Hepatocyte (in vitro differentiated cells): Measurements from ENCODE around the gene IL4R. TPM values are rescaled to one million over a fixed set of nuclear protein-coding genes. Genes with fewer than 3 reads are reported as not detected.

Experiments used
- DNase-seq: peaks from one replicate; pipeline ENCODE4 v3.0.0-alpha.2; 2016; ENCODE audit warnings: low spot score
- H2AFZ ChIP-seq: fragments of 200-600 bp; sonication (generic); 2 replicates; pipeline ENCODE4 v1.6.0; 2016; ENCODE audit warnings: antibody characterized with exemption, mild to moderate bottlenecking
- H3K27ac ChIP-seq: fragments of 200-600 bp; sonication (generic); 2 replicates; pipeline ENCODE4 v1.5.1; 2016; ENCODE audit warnings: mild to moderate bottlenecking
- H3K27me3 ChIP-seq: fragments of 200-600 bp; sonication (generic); 2 replicates; pipeline ENCODE4 v1.6.1; 2016
- H3K36me3 ChIP-seq: fragments of 200-600 bp; sonication (generic); replicated peaks from 2 replicates; pipeline ENCODE4 v1.5.1; 2016; ENCODE audit warnings: low read depth; ENCODE audit not compliant: insufficient read depth
- H3K4me1 ChIP-seq: fragments of 200-600 bp; sonication (generic); 2 replicates; pipeline ENCODE4 v1.5.1; 2016; ENCODE audit warnings: mild to moderate bottlenecking, moderate library complexity; ENCODE audit not compliant: insufficient read depth
- H3K4me2 ChIP-seq: fragments of 200-600 bp; sonication (generic); 2 replicates; pipeline ENCODE4 v1.6.0; 2016
- H3K4me3 ChIP-seq: fragments of 200-600 bp; sonication (generic); 2 replicates; pipeline ENCODE4 v1.5.1; 2016; ENCODE audit warnings: mild to moderate bottlenecking
- H3K79me2 ChIP-seq: fragments of 200-600 bp; sonication (generic); 2 replicates; pipeline ENCODE4 v1.6.0; 2017; ENCODE audit warnings: mild to moderate bottlenecking
- H3K9me2 ChIP-seq: fragments of 200-600 bp; sonication (generic); replicated peaks from 2 replicates; pipeline ENCODE4 v1.6.0; 2017; ENCODE audit warnings: mild to moderate bottlenecking; ENCODE audit not compliant: insufficient read depth
- H3K9me3 ChIP-seq: fragments of 200-600 bp; sonication (generic); 2 replicates; pipeline ENCODE4 v1.5.1; 2016; ENCODE audit warnings: low read depth, mild to moderate bottlenecking
- H4K20me1 ChIP-seq: fragments of 200-600 bp; sonication (generic); 2 replicates; pipeline ENCODE4 v1.6.0; 2016; ENCODE audit warnings: mild to moderate bottlenecking; ENCODE audit not compliant: insufficient read depth, poor library complexity, severe bottlenecking
- CTCF ChIP-seq: fragments of 200-600 bp; sonication (generic); IDR thresholded peaks from 2 replicates; pipeline ENCODE4 v1.5.1; 2016; ENCODE audit warnings: antibody characterized with exemption, mild to moderate bottlenecking; ENCODE audit not compliant: poor library complexity
- EZH2 ChIP-seq: fragments of 200-600 bp; sonication (generic); IDR thresholded peaks from 2 replicates; pipeline ENCODE4 v1.6.1; 2016; ENCODE audit warnings: antibody characterized with exemption, mild to moderate bottlenecking, borderline replicate concordance
- EZH2phosphoT487 ChIP-seq: fragments of 200-600 bp; sonication (generic); IDR thresholded peaks from one replicate; pipeline ENCODE4 v1.6.1; 2018; ENCODE audit warnings: antibody characterized with exemption, mild to moderate bottlenecking, low read depth, moderate library complexity; ENCODE audit not compliant: unreplicated experiment, severe bottlenecking
- WGBS: methylation state at CpG from one replicate; pipeline ENCODE4 v1.1.6; 2016; ENCODE audit warnings: low lambda C conversion rate; ENCODE audit errors: missing lambda C conversion rate; 5-methylcytosine and 5-hydroxymethylcytosine counted together
- polyA plus RNA-seq: library from polyadenylated mRNA; unstranded; fragments of >200 nt; fragmentation: Nextera tagmentation; extraction: Ambion mirVana; gene quantifications from 2 replicates; pipeline ENCODE4 v1.2.1, GENCODE V29; 2016
- total RNA-seq: library from RNA; depleted of rRNA; stranded (reverse); fragments of >200 nt; gene quantifications from 2 replicates; pipeline ENCODE4 v1.2.3, GENCODE V29; 2014

The IL4R gene
- total and polyA plus RNA-seq, 2 experiments from 2014 or later: 22.3 to 23.6 TPM

DNA sequence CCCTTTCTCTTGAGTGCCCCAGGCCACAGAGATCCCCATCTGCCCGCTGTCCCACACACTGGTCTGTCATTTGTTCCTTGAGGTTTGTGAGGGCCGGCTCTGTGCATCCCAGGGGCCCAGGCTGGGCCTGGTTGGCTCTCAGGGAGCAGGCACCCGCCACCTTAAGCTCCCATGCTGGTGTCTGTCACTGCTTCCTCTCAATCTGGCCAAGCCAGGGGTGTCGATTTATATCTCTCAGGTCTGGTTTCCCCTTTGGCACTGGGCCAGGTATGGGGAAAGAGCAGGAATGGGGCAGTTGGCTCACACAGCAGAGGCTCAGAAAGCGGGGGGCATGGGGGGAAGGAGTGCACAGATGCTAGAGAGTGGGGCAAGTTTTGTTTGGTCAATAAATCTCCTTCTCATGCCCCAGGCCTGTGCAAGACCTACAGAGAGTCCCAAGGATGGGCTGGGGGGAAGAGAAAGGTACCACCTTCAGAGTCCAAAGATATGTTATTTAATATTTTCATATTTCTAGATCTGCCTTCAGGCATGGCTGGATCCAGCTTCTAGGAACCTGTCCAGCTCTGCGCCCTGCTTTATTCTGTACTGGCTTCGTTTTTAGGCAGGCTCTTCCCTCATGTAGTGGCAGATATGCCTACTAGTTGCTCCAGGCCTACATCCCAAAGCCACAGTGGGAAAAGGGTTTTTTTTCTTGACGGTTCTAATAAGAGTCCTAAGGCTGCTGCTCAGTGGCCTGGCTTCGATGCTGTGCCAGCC lies 34.3 kb downstream of the IL4R start:
- no peaks in the 10 kb centered on the region for H3K4me1 ChIP-seq
- TF ChIP-seq EZH2phosphoT487 (no peak), EZH2 (no peak), CTCF (no peak)
- no peak overlapping the region for H2AFZ ChIP-seq
- H3K4me2 ChIP-seq: no peak overlapping the region
- H3K27ac ChIP-seq: no peak overlapping the region
- no peaks in the 10 kb centered on the region for H4K20me1 ChIP-seq
- H3K27me3 ChIP-seq: no peaks in the 10 kb centered on the region
- no peak for DNase-seq
- WGBS: 79% methylated on average over 9 of the region's 9 CpGs
- H3K9me3 ChIP-seq: no peaks in the 10 kb centered on the region
- no peaks in the 10 kb centered on the region for H3K9me2 ChIP-seq
- peaks cover 4% of the 10 kb centered on the region for H3K36me3 ChIP-seq
- H3K79me2 ChIP-seq: no peaks in the 10 kb centered on the region
- no peak overlapping the region for H3K4me3 ChIP-seq

DNA sequence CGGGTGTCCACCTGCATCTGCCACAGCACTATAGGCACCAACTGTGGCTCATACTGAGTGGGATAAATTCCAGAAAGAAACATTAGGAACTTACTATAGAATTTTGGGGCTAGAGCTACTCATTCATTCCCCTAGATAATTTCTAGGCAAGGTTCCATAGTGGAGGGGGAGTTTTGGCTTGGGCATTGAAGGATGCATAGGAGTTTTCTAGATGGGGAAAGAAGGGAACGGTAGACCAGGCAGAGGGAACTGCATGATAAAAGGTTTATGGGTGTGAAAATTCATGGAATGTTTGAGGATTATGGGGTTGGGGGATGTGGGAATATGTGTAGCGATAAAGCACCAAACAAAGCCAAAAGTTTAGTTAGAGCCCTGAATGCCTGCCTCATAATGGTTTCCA lies 35.5 kb downstream of the IL4R start:
- H3K9me2 ChIP-seq: no peaks in the 10 kb centered on the region
- H3K36me3 ChIP-seq: peaks cover 4% of the 10 kb centered on the region
- no peaks in the 10 kb centered on the region for H3K4me1 ChIP-seq
- TF ChIP-seq EZH2phosphoT487 (no peak), CTCF (no peak)
- H3K27ac ChIP-seq: no peak overlapping the region
- 90% methylated on average over 3 of the region's 3 CpGs for WGBS
- H3K4me3 ChIP-seq: no peak overlapping the region
- H3K27me3 ChIP-seq: no peaks in the 10 kb centered on the region
- no peak overlapping the region for H3K4me2 ChIP-seq
- no peaks in the 10 kb centered on the region for H4K20me1 ChIP-seq
- DNase-seq: no peak
- H3K9me3 ChIP-seq: no peaks in the 10 kb centered on the region
- no peaks in the 10 kb centered on the region for H3K79me2 ChIP-seq
- H2AFZ ChIP-seq: no peak overlapping the region

DNA sequence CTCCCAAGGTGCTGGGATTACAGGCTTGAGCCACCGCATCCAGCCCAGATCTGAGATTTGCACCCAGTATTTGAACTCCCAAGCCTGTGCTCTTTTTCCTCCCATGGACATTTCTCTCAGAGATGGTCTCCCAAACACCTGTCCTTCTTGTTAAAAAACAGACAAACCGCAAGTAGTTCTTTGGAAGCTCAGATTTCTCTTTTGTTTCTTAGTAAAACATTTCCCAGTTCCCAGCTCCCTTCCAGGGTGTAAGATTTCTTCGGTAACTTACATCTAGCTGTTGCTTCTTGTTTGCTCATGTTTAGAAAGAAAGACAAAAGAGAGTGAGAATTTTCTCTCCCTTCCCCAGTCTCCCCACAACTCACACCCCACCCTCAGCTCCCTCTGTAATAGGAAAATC lies 36.2 kb downstream of the IL4R start:
- no peaks in the 10 kb centered on the region for H3K9me3 ChIP-seq
- H3K79me2 ChIP-seq: no peaks in the 10 kb centered on the region
- no peak overlapping the region for H2AFZ ChIP-seq
- TF ChIP-seq CTCF: no peak
- TF ChIP-seq EZH2: no peak
- no peak for TF ChIP-seq EZH2phosphoT487
- no peaks in the 10 kb centered on the region for H3K9me2 ChIP-seq
- no peak for DNase-seq
- H3K4me2 ChIP-seq: no peak overlapping the region
- H4K20me1 ChIP-seq: no peaks in the 10 kb centered on the region
- H3K4me1 ChIP-seq: no peaks in the 10 kb centered on the region
- WGBS: 74% methylated on average over 3 of the region's 3 CpGs
- no peak overlapping the region for H3K27ac ChIP-seq
- peaks cover 4% of the 10 kb centered on the region for H3K36me3 ChIP-seq
- H3K4me3 ChIP-seq: no peak overlapping the region
- no peaks in the 10 kb centered on the region for H3K27me3 ChIP-seq

DNA sequence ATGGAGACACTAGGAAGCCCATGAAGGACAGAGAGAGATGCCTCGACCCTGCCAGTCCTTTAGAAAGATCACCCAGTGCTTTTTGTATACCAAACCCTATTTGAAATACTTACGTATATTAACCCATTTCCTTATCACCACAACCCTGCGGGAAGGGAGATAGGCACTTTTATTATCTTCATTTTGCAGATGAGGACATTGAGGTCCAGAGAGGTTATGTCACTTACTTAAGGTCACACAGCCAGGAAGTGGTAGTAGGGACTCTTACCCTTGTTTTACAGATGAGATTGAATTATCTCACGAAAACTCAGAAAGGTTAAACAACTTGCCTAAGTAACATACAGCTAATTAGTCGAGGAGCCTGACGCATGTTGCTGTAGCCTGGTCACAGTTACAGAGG lies 38.2 kb downstream of the IL4R start:
- H3K4me3 ChIP-seq: no peak overlapping the region
- 94% methylated on average over 6 of the region's 6 CpGs for WGBS
- TF ChIP-seq EZH2 (no peak), CTCF (no peak), EZH2phosphoT487 (no peak)
- no peaks in the 10 kb centered on the region for H3K79me2 ChIP-seq
- no peak overlapping the region for H2AFZ ChIP-seq
- H3K9me2 ChIP-seq: no peaks in the 10 kb centered on the region
- no peaks in the 10 kb centered on the region for H3K9me3 ChIP-seq
- no peak for DNase-seq
- no peaks in the 10 kb centered on the region for H3K4me1 ChIP-seq
- peaks cover 4% of the 10 kb centered on the region for H3K36me3 ChIP-seq
- no peaks in the 10 kb centered on the region for H3K27me3 ChIP-seq
- no peaks in the 10 kb centered on the region for H4K20me1 ChIP-seq
- H3K27ac ChIP-seq: no peak overlapping the region
- no peak overlapping the region for H3K4me2 ChIP-seq
